Measurements from ENCODE around the gene TAX1BP3. TPM values are rescaled to one million over a fixed set of nuclear protein-coding genes. Genes with fewer than 3 reads are reported as not detected.
A peak's percentile ranks its signal among the peaks of the same experiment; 100 is the strongest.

Gene TAX1BP3
- total and polyA plus RNA-seq, 12 donors = 134 to 206 (median 168) TPM

DNA sequence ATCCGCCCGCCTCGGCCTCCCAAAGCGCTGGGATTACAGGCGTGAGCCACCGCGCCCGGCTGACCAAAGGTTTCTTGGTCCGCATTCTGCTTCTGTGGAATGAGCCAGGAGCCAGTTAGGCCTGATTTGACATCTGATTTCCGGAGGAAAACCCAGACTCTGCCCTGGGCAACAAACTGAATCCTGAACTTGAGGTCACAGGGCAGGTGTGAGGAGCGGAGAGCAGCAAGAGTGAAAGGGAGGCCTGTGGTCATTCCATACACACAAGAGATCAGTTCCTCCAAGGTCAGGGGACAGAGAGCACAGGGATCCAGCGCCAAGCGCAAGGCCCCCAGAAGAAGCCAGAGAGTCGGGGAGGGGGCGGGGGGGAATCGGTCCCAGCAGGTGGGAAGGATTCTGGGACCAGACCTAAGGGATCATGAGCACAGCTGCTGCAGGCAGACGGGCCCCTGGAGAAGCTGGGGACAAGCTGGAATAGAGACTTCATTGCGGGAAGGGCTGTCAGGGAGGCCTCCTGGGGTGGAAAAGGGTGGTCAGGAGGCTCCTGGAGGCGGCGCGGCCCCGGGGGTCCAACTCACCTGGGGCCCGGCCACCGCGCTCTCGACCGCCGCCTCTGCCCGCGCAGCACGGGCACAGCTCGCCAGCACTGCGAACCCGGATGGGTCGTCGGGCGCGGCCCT is 32.8 kb downstream of the TAX1BP3 start:
- H3K4me1 ChIP-seq = peaks cover 0 to 64% (median 40%) of the 10 kb centered on the region in 9 donors
- H3K27me3 ChIP-seq = no peaks in the 10 kb centered on the region
- peak in 1 of 8 donors; percentile 1 for ATAC-seq
- WGBS, 2 donors = 18 to 21% methylated on average over 36 to 38 of the region's 38 CpGs
- H3K27ac ChIP-seq = peak overlapping the region; percentile 92 to 100 (median 97)
- no peaks in the 10 kb centered on the region for H3K9me3 ChIP-seq
- no peak for DNase-seq
- H3K4me3 ChIP-seq = peak overlapping the region; percentile 74 to 99 (median 90)
- peaks cover 0 to 38% (median 0%) of the 10 kb centered on the region in 9 donors for H3K36me3 ChIP-seq
- TF ChIP-seq CTCF (IDR thresholded peaks at IDR 0.05) = no peak
- intact Hi-C loops (cut with DNase I) = loop anchor here in 2 of 10 donors (1.0 to 2.0 kb wide), 2 partner anchors 31 to 33 kb away; partner anchors contain the start of genes EMC6 (in 1 of the 2) and TAX1BP3 (in 1 of the 2)

DNA sequence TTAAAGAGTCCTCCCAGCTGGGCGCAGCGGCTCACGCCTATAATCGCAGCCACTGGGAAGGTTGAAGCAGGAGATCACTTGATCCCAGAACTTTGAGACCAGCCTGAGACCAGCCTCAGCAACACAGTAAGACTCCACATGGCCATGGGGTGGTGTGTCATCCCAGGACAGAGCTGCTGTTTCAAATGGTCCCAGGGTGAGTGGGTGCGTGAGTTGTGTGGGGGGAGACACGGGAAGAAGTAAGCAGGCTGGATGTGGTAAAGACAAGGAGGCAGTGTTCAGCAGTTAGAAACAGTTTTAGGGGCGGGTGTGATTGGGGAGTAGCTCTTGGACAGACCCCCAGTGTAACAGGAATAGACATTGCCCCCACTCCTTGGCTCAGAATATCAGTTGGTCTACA is 36.1 kb downstream of the TAX1BP3 start:
- Histone ChIP-seq H3K4me3 (no peak overlapping the region), H3K36me3 (peaks cover 0 to 55% (median 16%) of the 10 kb centered on the region in 9 donors), H3K9me3 (no peaks in the 10 kb centered on the region), H3K27ac (no peak overlapping the region), H3K27me3 (no peaks in the 10 kb centered on the region), H3K4me1 (peaks cover 0 to 49% (median 21%) of the 10 kb centered on the region in 9 donors)
- ATAC-seq (no peak), DNase-seq (no peak)
- intact Hi-C loops (cut with DNase I) = no loop called here
- TF ChIP-seq CTCF (IDR thresholded peaks at IDR 0.05) = no peak
- WGBS, 2 donors = 97 to 98% methylated on average over 7 of the region's 7 CpGs

DNA sequence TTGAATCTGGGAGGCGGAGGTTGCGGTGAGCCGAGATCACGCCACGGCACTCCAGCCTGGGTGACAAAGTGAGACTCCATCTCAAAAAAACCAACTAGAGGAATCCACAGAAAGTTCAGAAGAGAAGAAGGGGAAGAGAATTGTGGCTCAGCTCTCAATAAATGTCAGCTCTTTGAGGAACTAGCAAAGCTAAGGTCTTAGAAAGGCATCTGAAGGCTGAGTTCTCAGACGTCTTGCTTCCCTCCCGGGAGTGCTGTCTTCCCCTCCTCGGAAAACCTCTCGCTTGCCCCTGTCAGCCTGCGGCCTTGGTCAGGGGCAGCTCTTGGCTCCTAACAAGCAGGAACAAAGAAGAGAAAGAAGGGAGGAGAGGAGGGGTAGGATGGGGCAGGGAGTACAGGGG is 37.6 kb downstream of the TAX1BP3 start:
- H3K4me1 ChIP-seq = peaks cover 0 to 56% (median 18%) of the 10 kb centered on the region in 9 donors

GRCh38 chr17:3627769-3628167 is 40.6 kb downstream of the TAX1BP3 start:
- peaks cover 0 to 92% (median 34%) of the 10 kb centered on the region in 9 donors for H3K36me3 ChIP-seq
- peak in 1 of 8 donors; percentile 21 for ATAC-seq
- WGBS, 2 donors = 63% methylated on average over 11 of the region's 11 CpGs
- DNase-seq = no peak
- H3K27me3 ChIP-seq = no peaks in the 10 kb centered on the region
- no peaks in the 10 kb centered on the region for H3K9me3 ChIP-seq
- intact Hi-C loops (cut with DNase I) = no loop called here
- peaks cover 0 to 35% (median 5%) of the 10 kb centered on the region in 9 donors for H3K4me1 ChIP-seq
- no peak for TF ChIP-seq CTCF (IDR thresholded peaks at IDR 0.05)
- H3K27ac ChIP-seq = peak overlapping the region in 7 of 10 donors; percentile 26 to 72 (median 52)
- no peak overlapping the region for H3K4me3 ChIP-seq

More for the DNA sequence above, 37.6 kb downstream of the TAX1BP3 start:
- no peak overlapping the region for H3K4me3 ChIP-seq
- peaks cover 0 to 70% (median 21%) of the 10 kb centered on the region in 9 donors for H3K36me3 ChIP-seq
- peak overlapping the region in 2 of 10 donors; percentile 10 to 12 for H3K27ac ChIP-seq
- no peak for DNase-seq
- no peak for TF ChIP-seq CTCF (IDR thresholded peaks at IDR 0.05)
- WGBS, 2 donors = 79 to 82% methylated on average over 10 of the region's 10 CpGs
- intact Hi-C loops (cut with DNase I) = no loop called here
- no peaks in the 10 kb centered on the region for H3K9me3 ChIP-seq
- no peaks in the 10 kb centered on the region for H3K27me3 ChIP-seq
- ATAC-seq = no peak
